Hematopoietic multipotent progenitor cell treated with erythropoietin and hydrocortisone succinate and interleukin-3 and kit ligand, for 8 days (in vitro differentiated cells): ENCODE measurements around the gene BANP.
"Not testable (repeated sequence)": the region's sequence is repeated elsewhere in the genome, so short reads cannot be mapped to it uniquely, and the experiment has no call there.

Experiments
- DNase-seq: peaks from one replicate; pipeline ENCODE4 v3.0.0-alpha.2; 2015

Gene BANP

GRCh38 chr16:87950765-87951551 is at the start of gene BANP:
Gene BANP (plus strand): TSS chr16:87951434. CDS start chr16:87975116, 23,682 bp downstream.
- peak; percentile 99 for DNase-seq

GRCh38 chr16:87904963-87905362 is 46.3 kb upstream of the BANP start:
- not testable (repeated sequence) for DNase-seq

- not testable (repeated sequence) for DNase-seq
Measured at GRCh38 chr16:87905521-87905920, 45.7 kb upstream of the BANP start.

GRCh38 chr16:87908101-87908500 is 43.1 kb upstream of the BANP start:
- not testable (repeated sequence) for DNase-seq

GRCh38 chr16:87909203-87909935 is 41.9 kb upstream of the BANP start:
- peak; percentile 63 for DNase-seq

GRCh38 chr16:87911106-87911763 is 40.0 kb upstream of the BANP start:
- not testable (repeated sequence) for DNase-seq

- DNase-seq = not testable (repeated sequence)
Measured at GRCh38 chr16:87912691-87913090, 38.5 kb upstream of the BANP start.

GRCh38 chr16:87914021-87914725 is 37.1 kb upstream of the BANP start:
- not testable (repeated sequence) for DNase-seq

GRCh38 chr16:87914812-87915211 is 36.4 kb upstream of the BANP start:
- no peak for DNase-seq

- no peak for DNase-seq
Measured at GRCh38 chr16:87917503-87917902, 33.7 kb upstream of the BANP start.

- DNase-seq = no peak
Measured at GRCh38 chr16:87918338-87918737, 32.9 kb upstream of the BANP start.

GRCh38 chr16:87918866-87919680 is 32.2 kb upstream of the BANP start:
- no peak for DNase-seq

GRCh38 chr16:87919681-87919994 is 31.6 kb upstream of the BANP start:
- no peak for DNase-seq

- DNase-seq = no peak
Measured at GRCh38 chr16:87921236-87921773, 29.9 kb upstream of the BANP start.

- no peak for DNase-seq
Measured at GRCh38 chr16:87922250-87922871, 28.9 kb upstream of the BANP start.

- DNase-seq = no peak
Measured at GRCh38 chr16:87924041-87924810, 27.0 kb upstream of the BANP start.

GRCh38 chr16:87924811-87925670 is 26.2 kb upstream of the BANP start:
- DNase-seq = no peak

- no peak for DNase-seq
Measured at GRCh38 chr16:87926246-87927194, 24.7 kb upstream of the BANP start.
